ENCODE data around the gene LEO1. TPM values are rescaled to one million over a fixed set of nuclear protein-coding genes. Genes with fewer than 3 reads are reported as not detected.

LEO1 gene
- total RNA-seq, 1 experiment from 2014 or later: 30.1 TPM

GRCh38 chr15:51935466-51936104, 36.0 kb downstream of the LEO1 start:
- no TSS peak for BruUV-seq (replicated peaks)
- H3K27me3 ChIP-seq (ENCODE audit: control insufficient read depth, insufficient read depth, low read length): no peaks in the 10 kb centered on the region
- in situ Hi-C loops (cut with HindIII; ENCODE audit: low pct_unique_long_range_greater_than_20kb, low sequenced_read_pairs): no loop called here
- no peak overlapping the region for H3K27ac ChIP-seq (ENCODE audit: low read length)
- no peak overlapping the region for H3K4me3 ChIP-seq (ENCODE audit: low read depth in 2 of 2, low read length in 2 of 2)
- POLR2A ChIA-PET: interaction anchor here (0.7 kb wide), 1 partner anchor 108 kb away, joined by 3 read pairs; no protein-coding TSS in a partner anchor
- TF ChIP-seq REST (IDR thresholded peaks at IDR 0.05; ENCODE audit: insufficient read depth in 1 of 2, low read depth in 2 of 2, low read length in 1 of 2) (no peak), CTCF (IDR thresholded peaks at IDR 0.05) (no peak), SIN3A (IDR thresholded peaks at IDR 0.05; ENCODE audit: borderline replicate concordance, insufficient read depth, low read depth, low read length) (no peak), POLR2AphosphoS5 (IDR thresholded peaks at IDR 0.05; ENCODE audit: low read depth, low read length) (no peak), TCF7L2 (IDR thresholded peaks at IDR 0.05; ENCODE audit: low read depth, low read length) (no peak)
- no peak for DNase-seq (ENCODE audit: low read depth, low spot score)
- CTCF ChIA-PET: no interaction called here
- no peak for ATAC-seq
- H3K36me3 ChIP-seq (ENCODE audit: control insufficient read depth, insufficient read depth, low read length): 0 out of 2 replicates have a peak, but pooled peaks cover 2% of the 10 kb centered on the region
- H3K4me1 ChIP-seq (ENCODE audit: control insufficient read depth, insufficient read depth, low read length): no peaks in the 10 kb centered on the region
- intact Hi-C loops (cut with micrococcal nuclease; ENCODE audit: unreplicated experiment): no loop called here
- H3K9me3 ChIP-seq (ENCODE audit: control insufficient read depth, insufficient read depth, low read depth, low read length): no peaks in the 10 kb centered on the region

GRCh38 chr15:51932161-51932560, 39.4 kb downstream of the LEO1 start:
- ATAC-seq (no peak), DNase-seq (ENCODE audit: low read depth, low spot score) (no peak)
- Histone ChIP-seq H3K36me3 (ENCODE audit: control insufficient read depth, insufficient read depth, low read length) (no peaks in the 10 kb centered on the region), H3K9me3 (ENCODE audit: control insufficient read depth, insufficient read depth, low read depth, low read length) (no peaks in the 10 kb centered on the region), H3K4me3 (ENCODE audit: low read depth in 2 of 2, low read length in 2 of 2) (no peak overlapping the region), H3K27me3 (ENCODE audit: control insufficient read depth, insufficient read depth, low read length) (no peaks in the 10 kb centered on the region), H3K27ac (ENCODE audit: low read length) (no peak overlapping the region), H3K4me1 (ENCODE audit: control insufficient read depth, insufficient read depth, low read length) (no peaks in the 10 kb centered on the region)
- CTCF ChIA-PET: no interaction called here
- intact Hi-C loops (cut with micrococcal nuclease; ENCODE audit: unreplicated experiment) (no loop called here), in situ Hi-C loops (cut with HindIII; ENCODE audit: low pct_unique_long_range_greater_than_20kb, low sequenced_read_pairs) (no loop called here)
- POLR2A ChIA-PET: no interaction called here
- no peak for TF ChIP-seq CTCF (IDR thresholded peaks at IDR 0.05)
- no peak for TF ChIP-seq REST (IDR thresholded peaks at IDR 0.05; ENCODE audit: insufficient read depth in 1 of 2, low read depth in 2 of 2, low read length in 1 of 2)
- no peak for TF ChIP-seq POLR2AphosphoS5 (IDR thresholded peaks at IDR 0.05; ENCODE audit: low read depth, low read length)
- TF ChIP-seq SIN3A (IDR thresholded peaks at IDR 0.05; ENCODE audit: borderline replicate concordance, insufficient read depth, low read depth, low read length): no peak
- no peak for TF ChIP-seq TCF7L2 (IDR thresholded peaks at IDR 0.05; ENCODE audit: low read depth, low read length)
- no TSS peak for BruUV-seq (replicated peaks)
